OCI-LY7 (cell line): Measurements from ENCODE around the gene MZT1.

ENCODE experiments used
- EZH2phosphoT487 ChIP-seq: fragments of 200-600 bp; sonication (generic); IDR thresholded peaks from 2 replicates; pipeline ENCODE4 v1.6.1; 2018; ENCODE audit warnings: low read depth, borderline replicate concordance, mild to moderate bottlenecking, mixed run types, antibody characterized with exemption, low read length, moderate library complexity, mixed read lengths
- TF ChIP-seq, protein P1 (sequence below): fragments of 200-600 bp; sonication (generic); conservative IDR thresholded peaks from 2 replicates; pipeline ENCODE4 v1.5.1; 2014; ENCODE audit warnings: mild to moderate bottlenecking, antibody characterized with exemption, low read length, moderate library complexity, mixed read lengths

DNA sequence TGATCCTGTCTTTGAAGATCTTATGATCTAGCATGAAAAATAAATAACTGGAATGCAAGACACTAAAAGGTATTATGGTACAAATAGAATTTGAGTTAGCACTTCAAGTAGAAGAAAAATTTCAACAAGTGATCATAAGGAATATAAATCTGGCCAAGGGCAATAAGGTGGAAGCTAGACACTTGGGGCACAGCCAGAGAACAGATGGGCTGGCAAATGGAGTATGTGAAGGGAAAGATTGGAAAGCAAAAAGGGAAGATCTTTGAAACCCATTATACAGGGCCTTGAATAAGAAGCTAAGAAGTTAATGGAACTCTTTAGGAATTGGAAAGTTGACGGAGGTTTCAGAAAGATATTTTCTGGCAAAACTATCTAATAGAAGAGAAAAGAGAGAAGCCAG is 61.0 kb downstream of the MZT1 start:
- no peak for TF ChIP-seq EZH2phosphoT487
- TF ChIP-seq, protein P1, sequence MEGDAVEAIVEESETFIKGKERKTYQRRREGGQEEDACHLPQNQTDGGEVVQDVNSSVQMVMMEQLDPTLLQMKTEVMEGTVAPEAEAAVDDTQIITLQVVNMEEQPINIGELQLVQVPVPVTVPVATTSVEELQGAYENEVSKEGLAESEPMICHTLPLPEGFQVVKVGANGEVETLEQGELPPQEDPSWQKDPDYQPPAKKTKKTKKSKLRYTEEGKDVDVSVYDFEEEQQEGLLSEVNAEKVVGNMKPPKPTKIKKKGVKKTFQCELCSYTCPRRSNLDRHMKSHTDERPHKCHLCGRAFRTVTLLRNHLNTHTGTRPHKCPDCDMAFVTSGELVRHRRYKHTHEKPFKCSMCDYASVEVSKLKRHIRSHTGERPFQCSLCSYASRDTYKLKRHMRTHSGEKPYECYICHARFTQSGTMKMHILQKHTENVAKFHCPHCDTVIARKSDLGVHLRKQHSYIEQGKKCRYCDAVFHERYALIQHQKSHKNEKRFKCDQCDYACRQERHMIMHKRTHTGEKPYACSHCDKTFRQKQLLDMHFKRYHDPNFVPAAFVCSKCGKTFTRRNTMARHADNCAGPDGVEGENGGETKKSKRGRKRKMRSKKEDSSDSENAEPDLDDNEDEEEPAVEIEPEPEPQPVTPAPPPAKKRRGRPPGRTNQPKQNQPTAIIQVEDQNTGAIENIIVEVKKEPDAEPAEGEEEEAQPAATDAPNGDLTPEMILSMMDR: no peak
